Stomach (tissue), 4 donors: ENCODE results near the gene CHRM5.

ENCODE experiments used
- POLR2A ChIP-seq, 4 donors: fragments of 450-650 bp; IDR thresholded peaks; one replicate each; pipeline ENCODE4 v1.6.1; 2016; ENCODE audit warnings: antibody characterized with exemption in 4 of 4, control low read depth in 2 of 4, mild to moderate bottlenecking in 1 of 4, moderate library complexity in 1 of 4
- TF ChIP-seq, protein P1 (sequence below), 7 experiments: fragments of 450-650 bp in 4 of 7; fragments of 200-600 bp in 3 of 7; sonication (generic) in 3 of 7; IDR thresholded peaks; one replicate each; pipeline ENCODE4 v1.5.1; 2016 to 2019; ENCODE audit warnings: antibody characterized with exemption in 7 of 7, control low read depth in 2 of 7, mild to moderate bottlenecking in 1 of 7

DNA sequence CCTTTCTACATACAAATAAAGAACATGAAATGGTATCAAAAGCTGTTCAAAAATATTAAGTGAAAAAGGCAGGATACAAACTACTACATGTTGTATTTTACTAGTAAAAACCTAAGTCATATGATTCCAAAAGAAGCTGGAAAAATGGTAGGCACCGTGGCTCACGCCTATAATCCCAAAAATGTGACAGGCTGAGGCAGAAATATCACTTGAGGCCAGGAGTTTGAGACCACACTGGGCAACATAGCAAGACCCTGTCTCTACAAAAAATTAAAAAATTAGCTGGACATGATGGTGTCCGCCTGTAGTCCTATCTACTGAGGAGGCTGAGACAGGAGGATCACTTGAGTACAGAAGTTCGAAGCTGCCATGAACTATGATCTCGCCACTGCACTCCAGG is 131.6 kb downstream of the CHRM5 start:
- TF ChIP-seq, protein P1, sequence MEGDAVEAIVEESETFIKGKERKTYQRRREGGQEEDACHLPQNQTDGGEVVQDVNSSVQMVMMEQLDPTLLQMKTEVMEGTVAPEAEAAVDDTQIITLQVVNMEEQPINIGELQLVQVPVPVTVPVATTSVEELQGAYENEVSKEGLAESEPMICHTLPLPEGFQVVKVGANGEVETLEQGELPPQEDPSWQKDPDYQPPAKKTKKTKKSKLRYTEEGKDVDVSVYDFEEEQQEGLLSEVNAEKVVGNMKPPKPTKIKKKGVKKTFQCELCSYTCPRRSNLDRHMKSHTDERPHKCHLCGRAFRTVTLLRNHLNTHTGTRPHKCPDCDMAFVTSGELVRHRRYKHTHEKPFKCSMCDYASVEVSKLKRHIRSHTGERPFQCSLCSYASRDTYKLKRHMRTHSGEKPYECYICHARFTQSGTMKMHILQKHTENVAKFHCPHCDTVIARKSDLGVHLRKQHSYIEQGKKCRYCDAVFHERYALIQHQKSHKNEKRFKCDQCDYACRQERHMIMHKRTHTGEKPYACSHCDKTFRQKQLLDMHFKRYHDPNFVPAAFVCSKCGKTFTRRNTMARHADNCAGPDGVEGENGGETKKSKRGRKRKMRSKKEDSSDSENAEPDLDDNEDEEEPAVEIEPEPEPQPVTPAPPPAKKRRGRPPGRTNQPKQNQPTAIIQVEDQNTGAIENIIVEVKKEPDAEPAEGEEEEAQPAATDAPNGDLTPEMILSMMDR (IDR thresholded peaks at IDR 0.05), result no peak
- no peak for TF ChIP-seq POLR2A (IDR thresholded peaks at IDR 0.05)
